ENCODE measurements around the gene KLF13. TPM values are rescaled to one million over a fixed set of nuclear protein-coding genes. Genes with fewer than 3 reads are reported as not detected.

The KLF13 gene
- total RNA-seq, 1 donor from 2014 or later = 31.0 TPM

DNA sequence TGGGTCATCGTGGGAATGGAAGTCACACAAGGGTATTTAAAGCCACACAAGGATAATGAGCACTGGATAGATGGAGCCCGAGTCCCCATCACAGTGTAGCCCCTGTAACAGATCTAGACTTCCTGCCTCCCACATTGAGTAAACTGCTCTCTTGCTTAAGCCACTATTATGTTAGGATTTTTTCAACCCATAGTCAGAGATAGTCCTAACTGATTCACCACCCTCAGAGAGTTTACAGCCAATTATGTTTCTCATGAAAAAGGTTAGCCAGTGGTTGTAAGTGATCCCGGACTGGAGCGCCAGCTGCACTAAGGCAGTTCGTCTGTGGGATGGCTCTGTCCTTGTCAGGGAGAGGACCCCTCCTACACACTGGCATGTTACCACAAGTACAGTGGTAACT, 77.0 kb downstream of the KLF13 start:
- TF ChIP-seq EZH2 (IDR thresholded peaks at IDR 0.05; ENCODE audit: insufficient read depth, low read length) = no peak
- TF ChIP-seq, protein P1, sequence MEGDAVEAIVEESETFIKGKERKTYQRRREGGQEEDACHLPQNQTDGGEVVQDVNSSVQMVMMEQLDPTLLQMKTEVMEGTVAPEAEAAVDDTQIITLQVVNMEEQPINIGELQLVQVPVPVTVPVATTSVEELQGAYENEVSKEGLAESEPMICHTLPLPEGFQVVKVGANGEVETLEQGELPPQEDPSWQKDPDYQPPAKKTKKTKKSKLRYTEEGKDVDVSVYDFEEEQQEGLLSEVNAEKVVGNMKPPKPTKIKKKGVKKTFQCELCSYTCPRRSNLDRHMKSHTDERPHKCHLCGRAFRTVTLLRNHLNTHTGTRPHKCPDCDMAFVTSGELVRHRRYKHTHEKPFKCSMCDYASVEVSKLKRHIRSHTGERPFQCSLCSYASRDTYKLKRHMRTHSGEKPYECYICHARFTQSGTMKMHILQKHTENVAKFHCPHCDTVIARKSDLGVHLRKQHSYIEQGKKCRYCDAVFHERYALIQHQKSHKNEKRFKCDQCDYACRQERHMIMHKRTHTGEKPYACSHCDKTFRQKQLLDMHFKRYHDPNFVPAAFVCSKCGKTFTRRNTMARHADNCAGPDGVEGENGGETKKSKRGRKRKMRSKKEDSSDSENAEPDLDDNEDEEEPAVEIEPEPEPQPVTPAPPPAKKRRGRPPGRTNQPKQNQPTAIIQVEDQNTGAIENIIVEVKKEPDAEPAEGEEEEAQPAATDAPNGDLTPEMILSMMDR (IDR thresholded peaks at IDR 0.05; ENCODE audit: insufficient read depth, low read depth, low read length) = no peak
- H4K20me1 ChIP-seq (ENCODE audit: insufficient read depth, low read length) = no peaks in the 10 kb centered on the region
- no peaks in the 10 kb centered on the region for H3K36me3 ChIP-seq (ENCODE audit: insufficient read depth, low read length)
- FAIRE-seq = peak; percentile 20
- Mint-ChIP-seq H3K27ac (ENCODE audit: unreplicated experiment) (no peak overlapping the region), H3K4me3 (ENCODE audit: unreplicated experiment) (no peak overlapping the region), H3K4me1 (ENCODE audit: low read depth, unreplicated experiment) (peaks cover 12% of the 10 kb centered on the region), H3K27me3 (ENCODE audit: low read depth, unreplicated experiment) (peaks cover 14% of the 10 kb centered on the region), H3K36me3 (ENCODE audit: low read depth, unreplicated experiment) (no peaks in the 10 kb centered on the region), H3K9me3 (ENCODE audit: unreplicated experiment) (peaks cover 12% of the 10 kb centered on the region)
- H3K9ac ChIP-seq (ENCODE audit: low read length) = peak overlapping the region; percentile 32
- no peaks in the 10 kb centered on the region for H3K79me2 ChIP-seq (ENCODE audit: insufficient read depth, low read length)
- H3K9me3 ChIP-seq (ENCODE audit: insufficient read depth, low read depth, low read length) = peaks cover 4% of the 10 kb centered on the region
- H3K4me2 ChIP-seq (ENCODE audit: low read length) = peak overlapping the region; percentile 53
- H3K27me3 ChIP-seq (ENCODE audit: insufficient read depth, low read length) = no peaks in the 10 kb centered on the region
- peak overlapping the region; percentile 25 for H3K27ac ChIP-seq (ENCODE audit: low read depth, low read length)
- DNase-seq (ENCODE audit: low read depth) = no peak
- H2AFZ ChIP-seq (ENCODE audit: low read depth, low read length) = no peak overlapping the region
- H3K4me3 ChIP-seq (ENCODE audit: insufficient read depth, low read depth, low read length) = no peak overlapping the region
- peaks cover 26% of the 10 kb centered on the region for H3K4me1 ChIP-seq (ENCODE audit: insufficient read depth, low read length)

DNA sequence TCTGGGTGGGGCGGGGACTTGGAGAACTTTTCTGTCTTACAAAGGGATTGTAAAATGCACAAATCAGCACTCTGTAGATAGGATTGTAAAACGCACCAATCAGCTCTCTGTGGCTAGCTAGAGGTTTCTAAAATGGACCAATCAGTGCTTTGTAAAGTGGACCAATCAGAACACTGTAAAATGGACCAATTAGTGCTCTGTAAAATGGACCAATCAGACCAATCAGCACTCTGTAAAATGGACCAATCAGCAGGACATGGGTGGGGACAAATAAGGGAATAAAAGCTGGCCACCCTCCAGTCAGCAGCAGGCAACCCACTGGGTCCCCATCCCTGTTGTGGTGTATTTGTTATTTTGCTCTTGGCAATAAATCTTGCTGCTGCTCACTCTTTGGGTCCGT, 77.7 kb downstream of the KLF13 start:
- TF ChIP-seq EZH2 (IDR thresholded peaks at IDR 0.05; ENCODE audit: insufficient read depth, low read length) = no peak
- TF ChIP-seq, protein P1 (IDR thresholded peaks at IDR 0.05; ENCODE audit: insufficient read depth, low read depth, low read length) = no peak
- H3K36me3 ChIP-seq (ENCODE audit: insufficient read depth, low read length) = no peaks in the 10 kb centered on the region
- no peak overlapping the region for H3K4me3 ChIP-seq (ENCODE audit: insufficient read depth, low read depth, low read length)
- no peaks in the 10 kb centered on the region for H3K27me3 ChIP-seq (ENCODE audit: insufficient read depth, low read length)
- Mint-ChIP-seq H3K4me1 (ENCODE audit: low read depth, unreplicated experiment) (peaks cover 12% of the 10 kb centered on the region), H3K27me3 (ENCODE audit: low read depth, unreplicated experiment) (peaks cover 14% of the 10 kb centered on the region), H3K36me3 (ENCODE audit: low read depth, unreplicated experiment) (no peaks in the 10 kb centered on the region), H3K4me3 (ENCODE audit: unreplicated experiment) (no peak overlapping the region), H3K9me3 (ENCODE audit: unreplicated experiment) (peaks cover 15% of the 10 kb centered on the region), H3K27ac (ENCODE audit: unreplicated experiment) (no peak overlapping the region)
- DNase-seq (ENCODE audit: low read depth) = no peak
- H3K79me2 ChIP-seq (ENCODE audit: insufficient read depth, low read length) = no peaks in the 10 kb centered on the region
- peaks cover 4% of the 10 kb centered on the region for H3K9me3 ChIP-seq (ENCODE audit: insufficient read depth, low read depth, low read length)
- no peak for FAIRE-seq
- no peaks in the 10 kb centered on the region for H4K20me1 ChIP-seq (ENCODE audit: insufficient read depth, low read length)
- no peak overlapping the region for H2AFZ ChIP-seq (ENCODE audit: low read depth, low read length)
- H3K27ac ChIP-seq (ENCODE audit: low read depth, low read length) = no peak overlapping the region
- no peak overlapping the region for H3K4me2 ChIP-seq (ENCODE audit: low read length)
- no peak overlapping the region for H3K9ac ChIP-seq (ENCODE audit: low read length)
- H3K4me1 ChIP-seq (ENCODE audit: insufficient read depth, low read length) = peaks cover 26% of the 10 kb centered on the region

- no peak for TF ChIP-seq EZH2 (IDR thresholded peaks at IDR 0.05; ENCODE audit: insufficient read depth, low read length)
- TF ChIP-seq, protein P1 (IDR thresholded peaks at IDR 0.05; ENCODE audit: insufficient read depth, low read depth, low read length) = no peak
- Mint-ChIP-seq H3K36me3 (ENCODE audit: low read depth, unreplicated experiment) (no peaks in the 10 kb centered on the region), H3K9me3 (ENCODE audit: unreplicated experiment) (peaks cover 16% of the 10 kb centered on the region), H3K4me3 (ENCODE audit: unreplicated experiment) (no peak overlapping the region), H3K27ac (ENCODE audit: unreplicated experiment) (no peak overlapping the region), H3K4me1 (ENCODE audit: low read depth, unreplicated experiment) (peaks cover 6% of the 10 kb centered on the region), H3K27me3 (ENCODE audit: low read depth, unreplicated experiment) (peaks cover 11% of the 10 kb centered on the region)
- Histone ChIP-seq H3K9me3 (ENCODE audit: insufficient read depth, low read depth, low read length) (peaks cover 4% of the 10 kb centered on the region), H3K27ac (ENCODE audit: low read depth, low read length) (no peak overlapping the region), H3K4me2 (ENCODE audit: low read length) (no peak overlapping the region), H3K27me3 (ENCODE audit: insufficient read depth, low read length) (no peaks in the 10 kb centered on the region), H2AFZ (ENCODE audit: low read depth, low read length) (no peak overlapping the region), H3K4me3 (ENCODE audit: insufficient read depth, low read depth, low read length) (no peak overlapping the region), H3K79me2 (ENCODE audit: insufficient read depth, low read length) (no peaks in the 10 kb centered on the region), H3K4me1 (ENCODE audit: insufficient read depth, low read length) (peaks cover 16% of the 10 kb centered on the region), H3K9ac (ENCODE audit: low read length) (no peak overlapping the region), H3K36me3 (ENCODE audit: insufficient read depth, low read length) (no peaks in the 10 kb centered on the region), H4K20me1 (ENCODE audit: insufficient read depth, low read length) (no peaks in the 10 kb centered on the region)
- DNase-seq (ENCODE audit: low read depth) = no peak
- FAIRE-seq = no peak
Observed at GRCh38 chr15:31405200-31405920, 78.7 kb downstream of the KLF13 start.

All from astrocyte (in vitro differentiated cells and primary cell).